Chondrocyte (in vitro differentiated cells): ENCODE measurements around the gene TFEB. TPM values are rescaled to one million over a fixed set of nuclear protein-coding genes. Genes with fewer than 3 reads are reported as not detected.

Experiments
- DNase-seq: peaks from one replicate; pipeline ENCODE4 v3.0.0; 2021; ENCODE audit warnings: mixed read lengths, low spot score
- H3K27ac Mint-ChIP-seq: one replicate; pipeline ENCODE4 v1.8.0; 2021; ENCODE audit warnings: mild to moderate bottlenecking, moderate library complexity, mixed read lengths; ENCODE audit not compliant: unreplicated experiment
- H3K27me3 Mint-ChIP-seq: 2 replicates; pipeline ENCODE4 v1.8.0; 2021; ENCODE audit warnings: low read depth, mixed read lengths
- H3K36me3 Mint-ChIP-seq: 2 replicates; pipeline ENCODE4 v1.8.0; 2021; ENCODE audit warnings: low read depth, mixed read lengths
- H3K4me1 Mint-ChIP-seq: 2 replicates; pipeline ENCODE4 v1.8.0; 2021; ENCODE audit warnings: low read depth, mild to moderate bottlenecking, mixed read lengths
- H3K4me3 Mint-ChIP-seq: one replicate; pipeline ENCODE4 v1.8.0; 2021; ENCODE audit warnings: mild to moderate bottlenecking, moderate library complexity, mixed read lengths; ENCODE audit not compliant: unreplicated experiment
- H3K9me3 Mint-ChIP-seq: 2 replicates; pipeline ENCODE4 v1.8.0; 2021; ENCODE audit warnings: low read depth, mixed read lengths
- CTCF ChIP-seq: fragments of 200-600 bp; sonication (generic); IDR thresholded peaks from 2 replicates; pipeline ENCODE4 v1.5.0; 2021; ENCODE audit warnings: antibody characterized with exemption, mild to moderate bottlenecking, moderate library complexity
- total RNA-seq: library from RNA; stranded (reverse); gene quantifications from 3 replicates; pipeline ENCODE4 v1.2.1, GENCODE V29; 2021

The TFEB gene
- total RNA-seq, 1 donor from 2014 or later: 11.6 TPM

GRCh38 chr6:41648921-41649320, 86.5 kb downstream of the TFEB start:
- Mint-ChIP-seq H3K9me3 (no peaks in the 10 kb centered on the region), H3K27me3 (no peaks in the 10 kb centered on the region), H3K36me3 (peaks cover 36% of the 10 kb centered on the region), H3K4me3 (no peak overlapping the region), H3K4me1 (peaks cover 50% of the 10 kb centered on the region), H3K27ac (no peak overlapping the region)
- DNase-seq: no peak
- no peak for TF ChIP-seq CTCF

GRCh38 chr6:41648070-41648585, 87.3 kb downstream of the TFEB start:
- Mint-ChIP-seq H3K4me1 (peaks cover 53% of the 10 kb centered on the region), H3K36me3 (peaks cover 35% of the 10 kb centered on the region), H3K27me3 (no peaks in the 10 kb centered on the region), H3K4me3 (no peak overlapping the region), H3K27ac (no peak overlapping the region), H3K9me3 (no peaks in the 10 kb centered on the region)
- TF ChIP-seq CTCF: no peak
- no peak for DNase-seq

- TF ChIP-seq CTCF: no peak
- Mint-ChIP-seq H3K9me3 (no peaks in the 10 kb centered on the region), H3K4me3 (no peak overlapping the region), H3K27me3 (no peaks in the 10 kb centered on the region), H3K36me3 (peaks cover 30% of the 10 kb centered on the region), H3K27ac (peak overlapping the region; percentile 67), H3K4me1 (peaks cover 57% of the 10 kb centered on the region)
- DNase-seq: no peak
Observed at GRCh38 chr6:41647061-41647511, 88.3 kb downstream of the TFEB start.

GRCh38 chr6:41646026-41646795, 89.2 kb downstream of the TFEB start:
- H3K36me3 Mint-ChIP-seq: peaks cover 25% of the 10 kb centered on the region
- H3K27ac Mint-ChIP-seq: peak overlapping the region; percentile 5
- no peaks in the 10 kb centered on the region for H3K27me3 Mint-ChIP-seq

More at GRCh38 chr6:41646026-41646795, 89.2 kb downstream of the TFEB start:
- Mint-ChIP-seq H3K4me3 (no peak overlapping the region), H3K9me3 (no peaks in the 10 kb centered on the region), H3K4me1 (peaks cover 61% of the 10 kb centered on the region)
- no peak for DNase-seq
- no peak for TF ChIP-seq CTCF
